Measurements from ENCODE around the gene CKAP5.

Gene CKAP5

GRCh38 chr11:46845740-46846509, at the start of gene CKAP5:
Gene CKAP5, minus strand, starts transcription at chr11:46846280. Its CDS starts 25,049 bp downstream, at chr11:46821231.
- in situ Hi-C loops (cut with MboI; ENCODE audit: low sequenced_read_pairs), result no loop called here

- in situ Hi-C loops (cut with MboI; ENCODE audit: low sequenced_read_pairs), result loop anchor here (25.0 kb wide), 1 partner anchor 266 kb away; no protein-coding TSS in a partner anchor
These were observed 49.7 kb upstream of the CKAP5 start for GRCh38 chr11:46895821-46896220.

- in situ Hi-C loops (cut with MboI; ENCODE audit: low sequenced_read_pairs), result loop anchor here (25.0 kb wide), 1 partner anchor 267 kb away; no protein-coding TSS in a partner anchor
These were observed 48.9 kb upstream of the CKAP5 start for GRCh38 chr11:46894961-46895360.

- in situ Hi-C loops (cut with MboI; ENCODE audit: low sequenced_read_pairs), result loop anchor here (25.0 kb wide), 1 partner anchor 268 kb away; no protein-coding TSS in a partner anchor
These were observed 48.4 kb upstream of the CKAP5 start for GRCh38 chr11:46894506-46894905.

GRCh38 chr11:46892838-46893237, 46.8 kb upstream of the CKAP5 start:
- in situ Hi-C loops (cut with MboI; ENCODE audit: low sequenced_read_pairs), result loop anchor here (25.0 kb wide), 1 partner anchor 269 kb away; no protein-coding TSS in a partner anchor

- in situ Hi-C loops (cut with MboI; ENCODE audit: low sequenced_read_pairs), result loop anchor here (25.0 kb wide), 1 partner anchor 270 kb away; no protein-coding TSS in a partner anchor
These were observed 46.0 kb upstream of the CKAP5 start for GRCh38 chr11:46892109-46892508.

GRCh38 chr11:46890665-46891064, 44.6 kb upstream of the CKAP5 start:
- in situ Hi-C loops (cut with MboI; ENCODE audit: low sequenced_read_pairs), result loop anchor here (25.0 kb wide), 1 partner anchor 272 kb away; no protein-coding TSS in a partner anchor

GRCh38 chr11:46889689-46890475, 43.8 kb upstream of the CKAP5 start:
- in situ Hi-C loops (cut with MboI; ENCODE audit: low sequenced_read_pairs), result loop anchor here (25.0 kb wide), 1 partner anchor 272 kb away; no protein-coding TSS in a partner anchor

GRCh38 chr11:46889251-46889650, 43.2 kb upstream of the CKAP5 start:
- in situ Hi-C loops (cut with MboI; ENCODE audit: low sequenced_read_pairs), result loop anchor here (25.0 kb wide), 1 partner anchor 273 kb away; no protein-coding TSS in a partner anchor

GRCh38 chr11:46888636-46889035, 42.6 kb upstream of the CKAP5 start:
- in situ Hi-C loops (cut with MboI; ENCODE audit: low sequenced_read_pairs), result loop anchor here (25.0 kb wide), 1 partner anchor 274 kb away; no protein-coding TSS in a partner anchor

GRCh38 chr11:46886211-46886610, 40.1 kb upstream of the CKAP5 start:
- in situ Hi-C loops (cut with MboI; ENCODE audit: low sequenced_read_pairs), result loop anchor here (25.0 kb wide), 1 partner anchor 276 kb away; no protein-coding TSS in a partner anchor

GRCh38 chr11:46879056-46879585, 33.0 kb upstream of the CKAP5 start:
- in situ Hi-C loops (cut with MboI; ENCODE audit: low sequenced_read_pairs), result loop anchor here (25.0 kb wide), 1 partner anchor 283 kb away; no protein-coding TSS in a partner anchor

GRCh38 chr11:46877580-46877979, 31.5 kb upstream of the CKAP5 start:
- in situ Hi-C loops (cut with MboI; ENCODE audit: low sequenced_read_pairs), result loop anchor here (25.0 kb wide), 1 partner anchor 285 kb away; no protein-coding TSS in a partner anchor

GRCh38 chr11:46876471-46876870, 30.4 kb upstream of the CKAP5 start:
- in situ Hi-C loops (cut with MboI; ENCODE audit: low sequenced_read_pairs), result loop anchor here (25.0 kb wide), 1 partner anchor 286 kb away; no protein-coding TSS in a partner anchor

GRCh38 chr11:46874586-46874985, 28.5 kb upstream of the CKAP5 start:
- in situ Hi-C loops (cut with MboI; ENCODE audit: low sequenced_read_pairs), result no loop called here

- in situ Hi-C loops (cut with MboI; ENCODE audit: low sequenced_read_pairs), result no loop called here
These were observed 22.8 kb upstream of the CKAP5 start for GRCh38 chr11:46868912-46869311.

GRCh38 chr11:46865340-46865739, 19.3 kb upstream of the CKAP5 start:
- in situ Hi-C loops (cut with MboI; ENCODE audit: low sequenced_read_pairs), result no loop called here

GRCh38 chr11:46860218-46860617, 14.1 kb upstream of the CKAP5 start:
- in situ Hi-C loops (cut with MboI; ENCODE audit: low sequenced_read_pairs), result no loop called here

GRCh38 chr11:46858920-46859546, 13.0 kb upstream of the CKAP5 start:
- in situ Hi-C loops (cut with MboI; ENCODE audit: low sequenced_read_pairs), result no loop called here

GRCh38 chr11:46857666-46858065, 11.6 kb upstream of the CKAP5 start:
- in situ Hi-C loops (cut with MboI; ENCODE audit: low sequenced_read_pairs), result no loop called here

Measured in HL-60/S4 treated with phorbol 12-myristate 13-acetate at 8.2 ng/mL for 4 days and 3 days (cell line).